EL (cell line): ENCODE measurements around the gene TPRG1L.

Experiments
- DNase-seq: peaks from one replicate; pipeline ENCODE4 v3.0.0-alpha.2; 2016

TPRG1L gene

DNA sequence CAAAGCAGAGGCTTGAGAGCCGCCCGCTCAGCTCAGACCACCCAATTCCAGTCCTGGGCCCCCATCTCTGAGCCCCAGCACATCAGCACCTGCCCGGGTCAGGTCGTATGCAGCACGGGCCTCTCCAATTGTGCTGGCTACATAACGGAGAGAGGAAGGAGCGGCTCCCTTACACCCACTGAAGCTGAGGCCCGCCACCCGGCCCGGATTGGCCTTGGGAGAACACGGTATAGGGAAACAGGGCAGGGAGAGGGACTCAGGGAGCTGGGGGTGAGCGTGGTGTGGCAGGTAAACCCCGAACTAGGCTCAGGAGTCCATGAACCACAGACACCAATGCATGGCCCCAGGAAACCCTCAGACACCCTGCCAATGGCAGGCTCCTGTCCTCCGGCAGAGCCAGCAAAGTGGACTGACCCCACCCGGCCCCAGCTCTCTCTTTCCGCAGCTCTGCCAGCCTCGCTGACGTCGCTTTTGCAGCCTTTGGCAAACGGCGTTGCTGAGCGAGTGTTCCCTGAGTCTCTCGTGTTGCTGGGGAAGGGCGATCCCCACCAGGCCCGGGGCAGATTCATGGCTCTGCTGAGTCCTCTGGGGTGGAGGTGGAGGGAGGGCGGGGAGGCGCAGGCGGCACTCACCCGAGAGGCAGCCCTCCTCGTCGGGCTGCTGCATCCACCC, 30.0 kb upstream of the TPRG1L start:
- DNase-seq = no peak

DNA sequence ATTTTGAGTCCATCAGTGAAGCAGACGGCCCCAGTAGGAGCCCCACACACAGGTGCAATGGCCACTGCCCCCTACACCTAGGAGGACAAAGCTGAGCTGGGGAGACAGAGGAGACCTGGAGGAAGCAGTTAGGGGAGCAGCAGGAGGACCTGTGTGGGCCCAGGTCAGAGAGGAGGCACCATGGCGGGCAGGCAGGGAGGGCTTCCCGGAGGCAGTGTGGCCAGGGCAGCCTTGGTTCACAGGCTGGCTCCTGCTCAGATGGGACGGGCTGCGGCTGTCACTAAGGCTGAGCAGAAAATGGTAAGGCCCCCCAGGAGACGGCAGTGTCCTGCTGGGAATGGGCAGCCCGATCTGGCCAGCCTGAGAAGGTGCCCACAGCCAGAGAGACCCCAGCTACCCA, 28.9 kb upstream of the TPRG1L start:
- DNase-seq = no peak

DNA sequence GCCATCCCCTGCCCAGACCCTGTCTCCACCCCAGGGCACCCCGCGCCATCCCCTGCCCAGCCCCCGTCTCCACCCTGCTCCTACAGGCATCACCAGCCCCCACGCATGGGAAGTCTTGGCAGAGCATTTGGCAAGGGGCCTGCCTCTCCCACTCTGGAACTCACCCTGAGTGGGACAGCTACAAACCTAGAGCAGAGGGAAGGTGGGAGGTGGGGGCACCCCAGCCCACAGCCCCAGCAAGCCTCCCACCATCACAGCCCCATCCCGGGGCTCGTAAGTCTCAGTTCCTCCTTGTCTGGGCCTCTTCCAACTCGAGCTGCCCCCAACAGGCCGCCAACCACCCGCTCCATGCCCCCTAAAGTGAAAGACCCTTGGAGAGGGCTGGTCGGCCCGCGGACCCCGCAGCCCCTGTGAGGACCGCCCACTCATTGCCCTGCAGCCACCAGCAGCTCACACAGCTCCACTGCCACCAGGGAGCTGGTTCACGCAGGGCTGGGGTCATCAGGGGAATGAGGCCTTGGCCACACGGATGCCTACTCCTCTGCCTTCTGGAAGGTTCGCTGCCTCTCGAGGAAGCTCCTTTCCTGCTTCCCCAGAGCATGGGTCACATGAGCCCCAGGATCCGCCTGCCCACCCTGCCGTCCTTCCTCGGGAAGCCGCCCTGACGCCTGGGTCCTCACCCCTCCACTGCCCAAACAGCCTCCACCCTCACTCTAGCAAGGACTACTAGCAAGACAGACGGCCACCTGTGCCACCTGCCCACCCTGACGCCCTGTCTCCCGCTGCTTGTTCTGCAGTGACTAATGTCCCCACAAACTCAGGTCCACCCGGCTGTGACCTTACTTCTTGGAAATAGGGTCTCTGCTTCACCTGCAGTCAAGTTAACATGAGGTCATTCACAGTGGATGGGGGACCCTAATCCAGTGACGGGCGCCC, 27.9 kb upstream of the TPRG1L start:
- DNase-seq = no peak

DNA sequence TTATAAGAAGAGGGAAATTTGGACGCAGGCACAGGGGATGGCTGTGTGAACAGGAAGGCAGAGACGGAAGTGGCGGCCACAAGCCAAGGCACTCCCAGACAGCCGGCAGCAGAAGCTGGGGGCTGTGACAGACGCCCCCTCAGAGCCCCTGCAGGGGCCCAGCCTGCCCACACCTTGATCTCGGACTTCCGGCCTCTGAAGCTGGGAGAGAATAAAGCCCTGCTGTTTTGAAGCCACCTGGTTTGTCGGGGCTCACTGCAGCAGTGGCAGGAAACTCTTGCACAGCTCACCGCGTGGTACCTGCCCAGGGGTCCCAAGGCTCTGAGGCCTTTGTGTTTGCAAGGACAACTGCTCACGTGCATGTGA, 27.2 kb upstream of the TPRG1L start:
- DNase-seq = no peak

DNA sequence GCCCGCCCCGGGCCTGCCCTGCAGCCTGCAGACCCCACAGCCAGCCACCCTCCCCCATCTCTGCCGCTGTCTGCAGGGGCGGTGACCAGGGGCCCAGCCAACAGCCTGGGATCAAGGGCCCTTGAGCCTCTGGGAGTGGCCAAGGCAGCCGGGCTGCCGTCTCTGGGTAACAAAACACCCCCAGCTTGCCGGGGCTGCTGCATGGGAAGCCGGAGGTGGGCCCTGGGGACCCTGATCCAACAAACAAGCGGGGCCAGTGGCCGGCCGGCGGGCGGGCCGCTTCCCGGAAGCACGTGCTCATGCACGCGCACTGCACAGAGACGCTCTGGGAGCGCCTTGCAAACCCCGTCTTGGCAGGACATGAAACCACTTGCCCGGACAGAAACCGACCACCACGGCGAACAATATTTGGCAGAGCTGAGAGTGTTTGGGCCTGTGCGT, 26.7 kb upstream of the TPRG1L start:
- DNase-seq = no peak

DNA sequence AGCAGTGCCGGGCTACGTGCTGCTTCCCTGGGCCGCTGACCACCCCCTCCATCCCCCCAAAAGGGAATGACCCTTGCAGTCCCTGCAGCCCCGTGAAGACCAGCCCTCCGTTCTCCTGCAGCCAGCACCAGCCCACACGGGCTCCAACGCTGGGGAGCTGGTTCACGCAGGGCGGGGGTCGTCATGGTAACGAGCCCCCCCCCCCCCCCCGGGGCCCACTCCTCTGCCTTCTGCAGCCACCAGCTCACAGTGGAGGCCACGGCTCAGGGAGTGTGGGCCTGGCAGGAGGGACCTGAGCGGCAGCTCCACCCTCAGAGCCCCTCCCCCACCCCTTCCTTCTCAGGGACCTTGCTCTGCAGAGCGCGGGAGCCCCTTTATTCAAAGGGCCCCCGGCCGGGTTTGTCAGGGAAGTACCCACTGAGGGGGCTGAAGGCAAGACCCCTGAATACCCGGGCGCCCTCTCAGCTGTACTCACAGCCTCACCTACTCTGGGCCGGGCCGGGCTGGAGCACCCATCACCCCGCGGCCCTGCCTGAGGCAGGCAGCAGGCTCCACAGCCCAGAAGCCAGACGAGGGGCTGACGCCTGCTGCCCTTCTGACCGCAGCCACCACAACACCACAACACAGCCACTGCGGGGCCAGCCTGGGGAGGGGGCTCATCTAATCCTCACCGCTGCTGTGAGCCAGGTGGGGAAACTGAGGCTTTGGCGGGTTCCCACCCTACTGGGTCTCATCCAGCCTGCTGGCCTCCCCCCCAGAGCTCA, 26.1 kb upstream of the TPRG1L start:
- no peak for DNase-seq

DNA sequence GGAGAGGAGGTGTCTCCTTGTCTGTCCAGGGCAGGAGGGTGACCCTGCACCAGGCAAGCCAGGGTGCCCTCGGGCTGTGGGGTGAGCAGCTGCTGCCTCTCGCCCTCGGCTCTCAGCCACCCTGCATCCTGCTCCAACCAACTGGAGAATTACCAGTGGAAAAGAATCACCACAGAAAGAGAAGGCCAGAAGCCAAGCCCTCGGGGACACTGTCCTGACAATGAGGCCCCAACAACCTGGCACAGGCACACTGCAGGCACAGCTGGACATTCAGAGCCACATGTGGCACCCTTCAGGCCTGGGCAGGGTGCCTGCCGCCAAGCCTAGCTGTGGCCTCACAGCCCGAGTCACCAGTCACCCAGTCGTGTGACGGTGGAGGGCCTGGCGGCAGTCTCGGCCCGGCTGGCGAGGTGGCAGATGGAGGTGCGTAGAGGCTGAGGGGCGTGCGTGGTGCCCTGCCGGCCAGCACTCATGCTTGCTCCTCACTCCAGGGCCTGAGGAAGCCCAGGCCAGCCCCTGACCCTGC, 25.5 kb upstream of the TPRG1L start:
- no peak for DNase-seq

DNA sequence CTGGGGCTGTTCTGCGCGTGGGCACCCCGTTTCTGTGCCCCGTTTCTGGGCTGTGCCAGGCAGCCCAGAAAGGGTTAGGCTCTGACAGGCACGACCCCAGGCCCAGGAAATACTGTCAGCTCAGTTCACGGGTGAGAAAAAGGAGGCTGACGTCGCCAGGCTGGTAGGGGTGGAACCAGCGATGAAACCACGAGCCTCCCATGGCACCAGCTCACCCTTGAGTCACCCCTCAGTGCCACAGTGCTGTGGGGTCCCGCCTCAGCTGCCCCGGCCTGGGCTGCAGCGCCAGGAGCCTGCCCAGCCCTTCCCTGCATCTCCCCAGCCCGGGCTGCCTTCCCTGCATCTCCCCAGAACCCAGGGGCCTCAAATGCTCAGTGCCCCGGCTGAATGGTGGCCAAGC, 25.0 kb upstream of the TPRG1L start:
- DNase-seq = no peak

DNA sequence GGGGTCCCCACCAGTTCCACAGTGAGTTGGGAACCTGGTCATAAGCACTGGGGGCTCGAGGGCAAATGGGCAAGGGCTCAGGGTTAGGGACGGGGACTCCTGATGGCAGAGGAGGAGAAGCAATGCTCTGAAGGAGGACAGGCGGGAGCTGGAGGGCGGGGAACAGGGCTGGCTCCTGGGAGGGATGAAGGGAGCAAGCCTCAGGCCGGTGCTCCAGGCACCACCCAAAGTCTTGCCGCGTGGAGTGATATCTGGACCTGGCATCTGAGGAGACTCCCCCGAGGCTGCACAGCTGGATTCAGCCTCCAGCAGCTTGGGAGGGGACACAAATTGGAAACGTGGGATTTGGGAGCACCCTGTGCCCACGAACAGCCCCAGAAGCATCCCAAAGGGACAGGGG, 24.5 kb upstream of the TPRG1L start:
- no peak for DNase-seq

DNA sequence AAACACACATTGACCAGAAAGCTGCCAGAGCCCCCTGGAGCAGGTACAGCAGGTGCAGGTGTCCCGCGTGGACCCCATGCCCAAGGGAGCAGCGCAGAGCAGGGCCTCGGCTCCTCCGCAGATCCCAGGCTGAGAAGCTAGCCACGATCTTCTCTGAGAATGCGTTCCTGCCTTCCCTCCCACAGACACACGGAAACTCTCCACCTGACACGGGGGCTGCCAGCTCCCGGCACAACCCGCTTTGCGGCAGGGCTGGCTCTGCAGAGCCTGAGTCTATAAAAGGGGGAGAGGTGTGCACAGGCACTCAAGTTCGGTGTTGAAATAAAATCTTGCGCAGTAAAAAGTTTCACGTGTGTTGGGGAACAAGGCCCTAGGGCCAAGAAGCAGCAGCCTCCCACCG, 23.1 kb upstream of the TPRG1L start:
- no peak for DNase-seq

DNA sequence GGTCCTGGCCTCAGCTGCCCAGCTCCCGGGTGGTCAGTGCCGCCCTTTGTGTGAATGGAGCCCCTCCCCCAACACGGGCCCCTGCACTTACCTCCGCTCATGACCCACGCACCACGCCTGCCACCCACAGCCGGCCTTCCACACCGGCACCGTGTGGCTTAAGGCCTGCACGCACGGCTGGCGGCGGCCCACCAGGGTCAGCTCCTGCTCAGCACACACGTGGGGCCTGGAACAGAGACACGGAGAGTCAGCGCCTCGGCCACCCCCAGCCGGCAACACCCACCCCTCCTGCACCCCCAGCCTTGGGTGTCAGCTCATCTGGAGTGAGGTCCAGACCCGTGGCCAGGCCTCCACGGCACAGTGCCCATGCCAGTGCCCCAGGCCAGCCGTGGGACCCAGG, 22.4 kb upstream of the TPRG1L start:
- DNase-seq = no peak

DNA sequence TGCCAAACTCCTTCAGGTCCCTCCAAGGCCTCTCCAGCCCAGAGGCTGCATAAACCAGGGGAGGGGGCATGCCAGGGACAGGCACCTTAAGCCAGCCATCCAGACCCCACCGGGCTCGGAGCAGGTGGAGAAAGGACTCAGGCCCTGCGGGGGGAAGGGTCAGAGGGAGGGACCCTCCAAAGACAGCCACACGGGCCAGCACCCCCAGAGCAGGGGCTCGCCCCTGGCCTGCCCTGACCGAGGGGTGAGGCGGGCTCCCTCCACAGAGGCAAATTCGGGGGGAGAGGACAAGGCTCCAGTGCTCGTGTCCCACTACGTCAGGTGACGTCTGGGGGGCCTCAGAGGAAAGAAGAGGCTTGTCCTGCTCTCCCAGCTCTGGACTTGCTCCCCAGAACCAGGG, 21.7 kb upstream of the TPRG1L start:
- no peak for DNase-seq

DNA sequence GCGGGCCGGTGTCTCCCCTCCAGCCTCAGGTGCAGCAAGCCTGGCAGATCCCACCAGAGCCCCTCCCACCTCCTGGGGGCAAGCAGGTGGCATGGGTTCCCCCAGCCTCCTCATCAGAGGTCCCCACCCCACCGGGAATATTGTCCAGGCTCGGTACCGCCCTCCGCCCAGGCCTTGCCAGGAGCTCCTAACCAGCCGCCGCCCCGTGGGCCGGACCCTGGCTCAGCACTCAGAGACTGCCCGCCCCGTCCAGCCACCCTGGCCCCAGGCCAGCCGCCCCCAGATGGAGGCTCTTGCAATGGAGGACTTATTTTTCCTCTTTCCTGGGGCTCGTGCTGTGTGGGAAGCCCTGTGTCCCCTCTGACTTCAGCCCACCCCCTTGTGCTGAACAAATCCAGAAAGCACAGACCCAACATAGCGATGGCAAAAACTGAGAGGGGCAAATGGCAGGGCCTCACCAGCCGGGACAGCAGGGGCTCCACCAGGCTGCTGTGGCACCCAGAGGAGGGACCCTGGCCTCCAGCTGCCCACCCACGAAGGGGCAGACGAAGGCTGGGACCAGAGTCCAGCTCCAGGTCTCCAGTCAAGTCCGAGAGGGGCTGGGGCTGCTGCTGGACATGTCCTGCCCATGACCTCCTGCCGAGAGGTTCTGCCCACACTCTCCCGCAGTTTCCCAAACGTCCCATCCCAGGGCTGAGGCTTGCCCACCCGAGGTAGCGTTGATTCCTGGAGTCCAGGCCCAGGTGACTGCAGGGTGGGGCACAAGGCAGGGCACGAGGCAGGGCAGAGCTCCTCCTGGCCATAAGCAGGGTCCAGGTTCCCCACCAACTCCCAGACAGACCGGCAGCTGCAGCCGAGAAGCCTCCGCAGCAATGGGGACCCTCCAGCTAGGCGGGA, 21.0 kb upstream of the TPRG1L start:
- DNase-seq = no peak

DNA sequence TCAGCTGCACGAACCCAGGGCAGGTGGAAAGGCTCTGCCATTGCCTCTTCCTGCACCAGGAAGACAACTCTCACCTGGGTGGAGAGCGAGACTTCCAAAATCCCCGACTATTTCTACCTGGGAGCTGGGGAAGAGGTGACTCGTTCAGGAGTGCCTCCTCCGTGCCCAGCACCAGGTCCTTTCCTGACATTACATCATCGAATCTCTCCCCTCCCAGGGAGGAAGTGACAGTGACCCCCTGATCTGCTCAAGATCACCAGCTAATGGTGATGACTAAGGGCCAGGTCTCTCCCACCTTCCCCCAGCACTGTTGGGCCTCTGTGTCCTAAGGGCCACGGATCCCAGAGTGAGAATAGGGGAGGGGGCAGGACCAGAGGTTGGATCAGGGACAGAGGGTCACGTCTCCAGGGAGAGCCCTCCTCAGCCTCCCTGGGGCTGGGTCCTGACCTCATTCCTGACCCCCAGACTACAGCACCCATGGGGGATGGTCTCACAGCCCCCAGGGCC, 20.3 kb upstream of the TPRG1L start:
- no peak for DNase-seq

DNA sequence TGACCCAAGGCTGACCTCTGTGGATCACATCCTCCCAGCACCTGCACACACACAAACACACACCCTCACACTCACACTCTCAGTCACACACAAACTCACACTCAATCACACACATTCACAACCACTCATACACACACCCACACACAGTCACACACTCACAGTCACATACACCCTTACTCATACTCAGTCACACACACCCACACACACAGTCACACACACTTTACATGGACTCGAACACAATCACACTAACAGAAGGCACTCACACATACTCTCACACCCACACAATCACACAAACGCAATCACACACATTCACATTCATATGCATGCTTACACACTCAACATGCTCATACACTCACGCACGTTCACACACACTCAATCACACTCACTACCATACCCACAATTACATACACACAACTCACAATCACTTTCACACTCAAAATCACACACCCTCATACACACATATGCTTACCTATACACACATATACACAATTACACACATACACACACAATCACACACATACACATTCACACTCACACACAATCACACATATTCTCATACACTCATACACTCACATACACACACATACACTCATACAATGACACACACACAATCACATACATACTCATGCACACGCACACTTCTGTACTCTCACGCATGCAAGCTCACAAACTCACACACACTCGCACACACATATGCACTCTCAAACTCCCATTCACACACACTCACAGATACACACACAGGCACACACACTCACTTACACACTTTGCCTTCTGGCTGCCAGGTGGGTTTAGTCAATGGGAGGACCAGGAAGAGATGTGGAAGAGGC, 19.6 kb upstream of the TPRG1L start:
- DNase-seq = no peak

DNA sequence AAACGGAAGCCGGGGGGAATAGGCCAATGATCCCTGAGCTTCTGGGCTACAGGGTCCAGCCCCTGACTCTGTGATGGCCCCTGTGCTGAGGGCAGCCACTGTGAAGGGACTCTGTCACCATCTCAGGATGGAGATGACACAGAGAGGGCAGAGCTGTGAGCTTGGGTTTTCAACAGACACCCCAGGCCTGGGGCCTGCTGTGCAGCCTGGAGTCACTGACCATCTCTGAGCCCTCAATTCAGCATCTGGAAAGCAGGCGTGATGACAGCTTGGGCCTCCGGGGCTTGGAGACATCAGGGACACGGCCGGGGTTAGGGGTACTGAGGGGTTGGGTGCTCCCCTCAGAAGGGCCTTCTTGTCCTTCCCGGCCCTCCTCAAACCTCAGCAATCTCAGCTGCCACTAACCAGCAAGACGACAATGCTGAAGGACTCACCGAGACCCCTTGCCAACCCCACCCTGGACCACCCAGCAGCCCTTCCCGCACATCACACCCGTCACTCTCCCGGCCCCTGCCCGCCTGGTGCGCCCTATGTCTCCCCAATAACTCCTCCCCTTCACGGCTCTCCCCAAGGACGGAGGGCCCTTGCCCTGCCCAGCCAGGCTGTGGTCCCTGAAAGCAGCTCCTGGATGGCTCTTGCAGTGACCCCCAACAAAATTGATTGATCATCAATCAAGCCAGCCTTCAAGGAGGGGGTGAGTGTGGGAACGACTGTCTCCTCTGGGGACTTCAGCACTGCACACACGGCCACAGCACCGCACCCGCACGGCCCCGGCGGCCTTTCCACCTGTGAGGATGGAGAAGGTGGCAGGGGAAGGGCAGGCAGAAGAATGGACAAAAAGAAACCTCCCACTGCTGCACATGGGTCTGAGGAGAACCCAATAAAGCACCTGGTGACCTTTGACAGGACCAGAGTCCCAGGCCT, 17.8 kb upstream of the TPRG1L start:
- no peak for DNase-seq

DNA sequence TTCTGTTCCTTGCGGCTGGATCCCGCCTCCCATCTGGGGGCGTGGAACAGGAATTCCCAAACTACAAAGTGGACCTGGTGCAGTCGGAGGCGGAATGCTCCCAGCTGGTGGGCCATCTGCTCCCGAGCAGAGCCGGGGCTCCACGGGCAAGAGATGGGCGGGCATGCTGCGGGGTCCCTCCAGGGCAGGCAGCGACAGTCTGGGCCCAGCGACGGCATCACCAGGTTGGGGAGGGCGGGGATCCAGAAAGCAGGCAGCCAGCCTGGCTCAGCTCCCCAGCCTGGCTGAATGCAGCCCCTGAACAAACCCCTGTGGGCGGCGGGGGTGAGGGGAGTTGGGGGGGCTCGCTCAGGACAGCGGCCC, 17.1 kb upstream of the TPRG1L start:
- DNase-seq = no peak

DNA sequence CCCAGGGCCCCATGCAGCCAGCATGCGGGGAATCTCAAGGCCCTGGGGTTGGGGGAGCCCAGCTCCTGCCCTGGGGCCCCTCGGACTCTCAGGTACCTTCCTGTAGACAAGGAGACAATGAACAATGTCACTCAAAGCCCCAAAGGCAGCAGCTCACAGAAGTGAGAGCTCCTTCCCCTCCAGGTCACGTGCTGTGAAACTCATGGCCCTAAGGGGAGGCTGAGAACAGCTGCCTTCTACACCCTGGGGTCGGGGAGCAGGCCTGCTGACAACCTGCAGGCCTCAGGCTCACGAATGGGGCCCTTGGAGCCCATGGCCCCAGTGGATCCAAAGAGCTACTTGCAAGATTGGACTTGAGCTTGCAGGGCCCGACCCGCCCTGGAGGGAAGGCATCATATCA, 16.7 kb upstream of the TPRG1L start:
- no peak for DNase-seq

DNA sequence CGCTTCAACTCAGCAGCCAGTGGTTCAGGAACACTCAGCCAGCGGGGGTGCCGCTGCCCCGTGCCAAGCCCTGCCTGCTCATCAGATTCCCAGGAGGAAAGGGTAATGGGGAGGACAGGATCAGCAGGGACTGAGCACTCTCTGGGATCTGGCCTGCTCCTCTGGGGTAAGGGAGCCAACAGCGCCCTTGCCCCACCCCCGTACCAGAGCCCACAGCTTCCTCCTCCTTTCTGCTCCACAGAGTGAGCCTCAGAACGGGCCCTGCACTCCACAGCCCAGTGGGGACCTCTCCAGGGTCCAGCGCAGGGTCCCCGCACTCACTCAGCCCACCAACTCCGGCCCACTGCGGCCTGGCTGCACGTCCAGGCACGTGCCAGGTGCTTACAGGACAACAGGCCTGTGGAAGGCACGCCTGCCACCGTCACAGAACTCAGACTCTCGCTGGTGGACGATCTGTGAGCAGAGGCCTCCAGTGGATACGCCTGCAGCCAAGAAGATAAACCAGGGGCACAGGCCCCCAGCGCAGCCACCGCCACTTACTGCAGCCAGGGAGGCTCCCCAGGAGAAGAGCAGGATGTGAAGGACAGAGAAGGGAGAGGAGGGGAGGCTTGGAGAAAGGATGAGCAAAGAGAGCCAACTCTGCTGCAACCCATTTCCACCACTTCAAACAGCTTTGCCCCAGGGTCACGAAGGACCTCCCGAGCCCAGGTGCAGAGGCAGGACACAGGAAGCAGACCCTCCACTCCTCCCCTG, 15.6 kb upstream of the TPRG1L start:
- no peak for DNase-seq
